Right lobe of liver (tissue), 4 donors: ENCODE results near the gene CD59.

ENCODE experiments used
- CTCF ChIP-seq, 4 donors: fragments of 200-600 bp in 3 of 4; fragments of 450-650 bp in 1 of 4; IDR thresholded peaks; one replicate each; pipeline versions ENCODE4 v1.5.1 to v1.8.0; 2016 to 2022; ENCODE audit warnings: antibody characterized with exemption in 4 of 4, mild to moderate bottlenecking in 2 of 4
- POLR2A ChIP-seq: fragments of 450-650 bp; IDR thresholded peaks from one replicate; pipeline ENCODE4 v1.6.1; 2017; ENCODE audit warnings: antibody characterized with exemption, mild to moderate bottlenecking
- donor health status: DM: no; HTN: no; CAD: no.
- donor health status: DM: no; HTN: no; CAD: no.
- donor health status: DM: no; HTN: yes; CAD: no.

GRCh38 chr11:33674035-33674814 is 62.0 kb downstream of the CD59 start:
- TF ChIP-seq CTCF (IDR thresholded peaks at IDR 0.05) (no peak), POLR2A (no peak)
